Colon (tissue), 2 donors: ENCODE measurements around the gene ARHGEF37.

Experiments
- FAIRE-seq: peaks from 2 replicates; lab custom pipeline; 2012; peaks lifted over from hg19 to GRCh38; lab: Jason Lieb, UNC
- donor health status: control.
- donor health status: control.

The ARHGEF37 gene

DNA sequence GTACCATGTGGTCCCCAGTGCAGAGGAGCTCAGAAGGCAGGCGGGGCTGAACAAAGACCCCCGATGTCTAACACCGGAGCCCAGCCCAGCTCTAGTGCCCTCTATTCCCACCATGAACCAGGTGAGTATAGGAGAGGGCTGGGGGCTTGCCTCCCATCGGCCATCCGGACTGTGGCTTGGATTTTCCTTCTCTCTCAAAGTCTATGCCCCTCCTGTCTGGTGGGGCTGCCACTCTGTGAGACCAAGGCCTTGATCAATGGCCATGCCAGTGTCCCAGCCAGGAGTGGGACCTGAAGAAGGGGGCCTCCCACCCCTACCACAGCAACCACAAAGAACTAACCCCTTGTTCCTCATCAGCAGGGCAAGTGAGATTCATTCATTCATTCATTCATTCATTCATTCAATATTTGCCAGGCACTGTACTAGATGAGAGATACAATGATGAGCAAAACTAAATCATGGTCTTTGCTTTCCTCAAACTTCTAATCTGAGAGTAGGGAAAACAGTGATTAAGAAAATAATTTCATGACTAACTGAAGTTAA, 47.6 kb downstream of the ARHGEF37 start:
- no peak for FAIRE-seq

DNA sequence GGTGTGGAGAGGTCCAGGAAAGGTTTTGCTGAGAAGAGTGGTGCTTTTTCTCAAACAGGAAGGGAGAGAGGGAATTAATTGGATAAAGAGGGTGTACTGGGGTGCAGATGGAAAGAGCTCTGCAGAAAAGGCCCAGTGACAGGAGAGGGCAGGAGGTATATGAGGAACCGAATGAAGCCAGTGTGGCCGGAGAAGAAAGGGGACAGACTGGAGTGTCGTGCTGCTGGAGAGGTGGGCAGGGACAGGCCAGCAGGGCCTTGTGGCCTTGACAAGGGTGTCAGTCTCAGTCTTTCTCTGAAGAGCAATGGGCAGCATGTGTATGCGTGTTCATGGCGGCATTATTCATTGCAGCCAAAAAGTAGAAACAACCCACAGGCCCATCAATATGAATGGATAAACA, 48.1 kb downstream of the ARHGEF37 start:
- no peak for FAIRE-seq

GRCh38 chr5:149630337-149630736, 49.0 kb downstream of the ARHGEF37 start:
- FAIRE-seq, result no peak

DNA sequence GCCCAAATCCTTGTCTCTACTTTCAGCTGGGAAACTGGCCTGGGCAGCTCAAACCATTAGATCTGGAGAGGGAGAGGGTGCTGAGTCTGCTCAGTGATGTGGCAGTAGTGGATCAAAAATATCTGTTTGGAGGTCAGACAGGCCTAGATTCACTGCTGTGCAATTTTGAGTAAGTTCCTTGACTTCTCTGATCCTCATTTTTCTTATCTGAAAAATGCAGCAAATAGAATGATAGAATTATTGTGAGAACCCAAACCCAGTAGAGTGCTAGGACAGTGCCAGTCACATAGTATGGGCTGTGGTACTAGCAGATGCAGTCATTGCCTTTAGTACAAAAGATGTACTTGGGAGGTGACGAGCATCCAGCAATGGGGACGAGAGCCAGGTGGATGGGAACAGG, 50.2 kb downstream of the ARHGEF37 start:
- FAIRE-seq, result no peak

DNA sequence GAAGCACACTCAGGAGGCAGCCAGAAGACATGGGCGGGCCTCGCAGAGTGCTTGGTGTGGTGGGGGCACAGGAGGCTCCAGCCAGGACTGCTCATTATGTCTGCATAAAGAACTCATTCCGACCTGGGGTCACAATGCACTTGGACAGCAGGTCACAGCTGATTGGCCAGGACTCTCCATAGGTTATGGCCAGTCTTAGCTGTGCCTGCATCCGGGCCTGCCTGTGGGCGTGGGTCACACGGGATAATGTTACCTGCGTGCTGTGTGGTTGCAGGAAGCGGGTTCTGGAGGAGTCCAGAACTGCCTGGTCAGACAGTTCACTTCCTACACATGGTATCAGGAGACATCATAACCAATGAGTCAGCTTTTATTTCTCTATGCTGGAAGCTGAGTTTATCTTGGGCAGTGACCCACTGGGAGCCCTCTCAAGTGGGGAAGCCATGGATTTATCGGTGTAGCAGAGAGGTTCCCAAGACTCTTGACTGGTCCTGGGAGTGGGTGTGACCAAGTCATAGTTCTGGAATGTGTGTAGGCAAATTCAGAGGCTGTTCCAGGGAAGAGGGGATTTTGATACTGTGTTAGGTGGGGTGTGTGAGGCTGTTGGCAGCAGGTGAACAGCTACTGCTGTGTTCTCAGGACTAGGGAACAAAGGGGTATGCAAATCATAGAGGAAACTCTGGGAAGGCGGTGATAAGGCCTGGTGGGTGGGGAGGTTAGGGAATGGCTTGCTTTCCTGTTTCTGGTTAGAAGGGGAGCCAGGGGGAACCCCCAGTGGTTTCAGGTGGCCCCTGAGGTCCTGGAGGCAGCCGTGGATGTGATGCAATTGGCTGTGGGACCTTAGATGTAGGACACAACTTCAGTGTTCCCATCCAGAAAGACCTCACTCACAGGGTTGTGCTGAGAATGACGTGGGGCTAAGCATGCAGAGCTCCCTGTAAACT, 51.3 kb downstream of the ARHGEF37 start:
- no peak for FAIRE-seq

GRCh38 chr5:149633476-149634350, 52.4 kb downstream of the ARHGEF37 start:
- no peak for FAIRE-seq

- no peak for FAIRE-seq
Measured at GRCh38 chr5:149635394-149635793, 54.1 kb downstream of the ARHGEF37 start.

DNA sequence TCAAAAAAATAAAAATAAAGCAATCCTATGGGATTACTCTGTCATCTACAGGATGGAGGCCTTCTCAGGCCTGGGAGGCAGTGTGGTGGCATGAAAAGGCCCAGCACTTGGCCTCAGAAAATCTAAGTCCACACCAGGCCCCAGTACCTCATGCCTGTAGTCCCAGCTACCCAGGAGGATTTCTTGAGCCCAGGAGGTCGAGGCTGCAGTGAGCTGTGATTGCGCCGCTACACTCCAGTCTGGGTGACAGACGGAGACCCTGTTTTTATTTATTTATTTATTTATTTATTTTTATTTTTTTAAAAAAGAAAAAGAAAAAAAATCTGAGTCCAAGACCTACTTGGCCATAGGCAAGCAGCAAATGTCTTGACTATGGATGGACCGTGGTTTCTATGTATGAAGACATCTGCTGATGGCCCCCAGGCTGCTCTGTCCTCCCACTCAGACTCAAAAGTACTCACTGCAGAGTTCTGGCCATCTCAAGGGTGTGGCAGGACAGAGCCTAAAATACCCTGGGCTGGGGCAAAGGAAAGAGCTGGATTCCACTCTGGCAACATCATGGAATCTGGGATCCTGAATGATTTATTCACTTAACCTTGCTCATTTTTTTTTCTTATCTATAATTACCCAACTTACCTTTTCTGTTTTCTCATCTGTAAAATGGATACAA, 55.0 kb downstream of the ARHGEF37 start:
- FAIRE-seq, result no peak

DNA sequence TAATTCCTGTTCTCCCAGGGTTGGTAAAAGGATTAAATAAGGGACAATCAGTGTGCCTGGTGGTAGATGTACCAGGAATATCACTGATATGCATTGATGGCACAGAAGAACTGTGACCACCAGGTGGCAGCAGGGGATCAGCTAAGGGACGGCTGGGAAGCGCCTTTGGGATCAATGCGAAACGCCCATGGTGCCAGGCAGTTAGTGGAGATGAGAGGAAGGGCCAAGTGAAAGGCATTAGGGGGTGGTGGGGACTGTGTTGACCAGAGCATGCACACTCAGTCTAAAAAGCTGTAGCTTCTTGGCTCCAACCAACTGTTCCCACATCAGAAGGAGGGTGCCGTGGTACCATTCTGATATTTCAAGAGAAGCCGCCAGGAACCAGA, 55.6 kb downstream of the ARHGEF37 start:
- FAIRE-seq, result no peak

DNA sequence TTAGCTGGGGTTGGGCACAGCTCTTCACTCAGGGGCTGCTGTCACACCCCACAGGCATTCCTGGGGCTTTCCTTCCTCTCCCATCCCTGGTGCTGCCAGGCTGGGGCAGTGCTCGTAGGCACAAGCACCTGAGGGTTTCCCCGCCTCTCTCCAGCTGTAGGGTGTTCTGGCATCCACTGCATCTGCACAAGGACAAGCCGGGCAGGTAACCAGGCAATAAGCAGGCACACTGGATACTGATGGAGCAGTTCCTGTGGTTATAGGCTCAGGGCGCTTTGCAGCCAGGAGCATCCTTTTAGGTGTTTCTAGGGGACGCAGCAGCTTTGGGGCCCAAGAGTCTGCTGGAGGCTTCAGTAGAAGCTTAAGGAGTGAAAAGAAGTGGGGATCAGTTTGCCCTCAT, 56.8 kb downstream of the ARHGEF37 start:
- FAIRE-seq, result no peak

- no peak for FAIRE-seq
Measured at GRCh38 chr5:149638546-149639241, 57.4 kb downstream of the ARHGEF37 start.

DNA sequence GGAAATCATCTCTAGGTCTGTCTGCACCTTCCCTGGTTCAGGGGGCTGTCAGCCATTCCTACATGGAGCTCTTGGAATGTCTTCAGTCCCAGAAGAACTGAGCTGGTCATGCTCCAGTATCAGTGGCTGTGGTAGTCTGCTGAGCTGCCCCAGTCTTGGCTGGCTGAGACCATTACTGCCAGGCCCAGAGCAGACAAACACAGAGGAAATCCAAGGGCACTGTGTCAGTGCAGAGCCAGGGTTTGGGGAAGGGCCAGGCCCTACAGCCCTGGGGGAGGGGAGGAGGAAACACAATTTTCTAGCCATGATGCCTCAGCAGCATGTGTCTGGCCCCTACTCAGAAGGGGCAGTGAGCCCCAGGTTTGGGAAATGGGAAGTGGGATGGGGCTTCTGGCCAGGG, 58.4 kb downstream of the ARHGEF37 start:
- no peak for FAIRE-seq

DNA sequence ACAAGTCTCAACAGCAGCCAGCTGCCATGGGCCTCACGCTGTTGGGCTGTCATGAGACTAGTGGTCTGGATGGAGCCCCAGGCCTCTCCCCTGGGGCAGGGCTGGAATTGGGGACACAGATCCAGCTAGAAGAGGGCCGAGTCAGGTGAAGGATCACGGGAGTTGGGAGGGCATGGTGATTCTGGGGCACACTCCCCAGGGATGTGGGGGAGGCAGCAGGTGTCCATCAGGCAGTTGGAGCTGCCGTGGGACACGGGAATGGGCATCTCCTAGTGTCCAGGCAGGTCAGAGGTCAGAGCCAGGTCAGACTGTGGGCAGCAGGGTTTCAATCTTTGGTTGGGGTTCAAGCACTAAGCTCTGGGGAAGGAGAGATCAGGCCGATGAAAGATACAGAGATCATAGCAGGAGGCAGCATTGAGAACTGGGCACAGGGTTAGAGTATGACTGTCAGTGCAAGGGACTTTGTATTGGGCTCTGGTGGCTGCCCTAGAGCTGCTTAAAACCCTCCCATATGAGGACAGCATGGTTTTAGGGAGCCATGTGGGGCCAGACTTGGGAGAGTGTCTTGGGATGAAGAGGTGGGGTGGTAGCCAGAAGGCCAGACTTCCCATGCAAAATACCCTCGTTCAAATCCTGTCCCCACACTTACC, 59.2 kb downstream of the ARHGEF37 start:
- FAIRE-seq, result no peak

GRCh38 chr5:149641000-149641576, 59.8 kb downstream of the ARHGEF37 start:
- no peak for FAIRE-seq

- no peak for FAIRE-seq
Measured at GRCh38 chr5:149641600-149641999, 60.3 kb downstream of the ARHGEF37 start.

DNA sequence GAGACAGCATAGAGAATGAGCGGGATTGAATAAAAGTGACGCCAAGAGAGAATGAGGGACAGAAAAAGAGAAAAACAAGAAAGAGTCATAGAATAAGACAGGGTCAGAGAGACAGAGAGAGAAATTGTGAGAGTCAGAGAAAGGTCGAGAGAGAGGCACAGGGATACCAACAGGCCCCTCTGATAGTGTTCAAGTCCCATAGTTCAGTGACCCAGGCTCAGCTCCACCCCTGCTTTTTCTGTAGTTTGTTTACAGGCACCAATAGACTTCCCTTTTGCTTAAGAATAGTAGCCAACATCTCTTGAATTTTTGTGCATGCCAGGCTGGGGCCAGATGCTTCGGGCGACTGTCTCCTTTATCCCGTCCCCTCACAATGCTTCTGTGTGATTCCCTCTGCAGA, 62.5 kb downstream of the ARHGEF37 start:
- FAIRE-seq, result no peak

GRCh38 chr5:149644629-149645028, 63.3 kb downstream of the ARHGEF37 start:
- FAIRE-seq, result no peak

GRCh38 chr5:149645236-149645635, 63.9 kb downstream of the ARHGEF37 start:
- no peak for FAIRE-seq

DNA sequence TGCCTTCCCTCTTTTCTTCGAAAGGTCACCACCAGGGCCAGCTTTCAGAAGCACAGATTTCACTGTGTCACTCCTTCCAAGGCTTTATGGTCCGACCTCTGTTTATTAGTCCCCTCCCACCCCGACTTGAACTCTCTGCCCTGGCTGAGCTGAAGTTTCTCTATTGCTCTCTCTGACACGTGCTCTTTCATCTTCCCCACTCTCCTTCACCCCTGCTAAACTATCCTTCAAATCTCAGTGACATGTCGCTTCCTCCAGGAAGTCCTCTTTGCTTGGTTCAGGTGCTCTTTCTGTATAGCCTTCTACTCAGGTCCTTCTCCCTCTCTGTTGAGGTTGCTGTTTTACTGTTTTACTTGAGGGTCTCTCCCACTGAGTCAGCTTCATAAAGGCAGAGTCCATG, 64.4 kb downstream of the ARHGEF37 start:
- no peak for FAIRE-seq

GRCh38 chr5:149646564-149646963, 65.3 kb downstream of the ARHGEF37 start:
- no peak for FAIRE-seq

- no peak for FAIRE-seq
Measured at GRCh38 chr5:149647334-149647733, 66.0 kb downstream of the ARHGEF37 start.
